Measurements from ENCODE around the gene TOMM40. TPM values are rescaled to one million over a fixed set of nuclear protein-coding genes. Genes with fewer than 3 reads are reported as not detected.

The TOMM40 gene
- total and polyA plus RNA-seq, 2 of the 13 experiments (the other 11 are each of a cell fraction or from before 2014, with no cell fraction given), result 72.0 to 110 TPM

GRCh38 chr19:44847144-44848035, 43.7 kb upstream of the TOMM40 start (continued):
- TF ChIP-seq ZNF407 (CRISPR knock-in tag; IDR thresholded peaks at IDR 0.05; ENCODE audit: not compliant biosample characterization) (peak; percentile 14), ZNF83 (CRISPR knock-in tag; IDR thresholded peaks at IDR 0.05; ENCODE audit: borderline replicate concordance) (0 out of 2 replicates have a peak, but pooled peaks have one; percentile 17), RFX1 (IDR thresholded peaks at IDR 0.05) (no peak), NR3C1 (CRISPR knock-in tag; IDR thresholded peaks at IDR 0.05) (no peak), ZNF672 (CRISPR knock-in tag; IDR thresholded peaks at IDR 0.05) (no peak), ZBTB7B (CRISPR knock-in tag; IDR thresholded peaks at IDR 0.05) (0 out of 2 replicates have a peak, but pooled peaks have one; percentile 15), CBFB (CRISPR knock-in tag; IDR thresholded peaks at IDR 0.05) (no peak), ZNF800 (CRISPR knock-in tag; IDR thresholded peaks at IDR 0.05) (no peak), ZFY (CRISPR knock-in tag; IDR thresholded peaks at IDR 0.05) (no peak), ZIK1 (CRISPR knock-in tag; IDR thresholded peaks at IDR 0.05; ENCODE audit: borderline replicate concordance, low read depth) (no peak), ZNF136 (CRISPR knock-in tag; IDR thresholded peaks at IDR 0.05; ENCODE audit: low read depth) (0 out of 2 replicates have a peak, but pooled peaks have one; percentile 39), ZHX1 (CRISPR knock-in tag; IDR thresholded peaks at IDR 0.05; ENCODE audit: low read depth) (no peak)

All from HepG2 (cell line).